HEK293T (cell line): Measurements from ENCODE around the gene UPP1.

ENCODE experiments used
- CTCF ChIA-PET: fragments of 350-600 bp; formaldehyde crosslinking; extraction: SDS; loops from one replicate; lab custom pipeline; 2021; ENCODE audit warnings: antibody characterized with exemption, inconsistent platforms; lab: Yijun Ruan, JAX
- POLR2A ChIA-PET: fragments of 350-600 bp; formaldehyde crosslinking; extraction: SDS; loops from one replicate; lab custom pipeline; 2020; ENCODE audit warnings: antibody characterized with exemption, inconsistent platforms; lab: Yijun Ruan, JAX
- DNase-seq: peaks from one replicate; pipeline ENCODE4 v3.0.0; 2012; ENCODE audit warnings: mixed read lengths; ENCODE audit errors: extremely low spot score
- ARNT ChIP-seq: fragments of 450-650 bp; IDR thresholded peaks from 2 replicates; pipeline ENCODE4 v1.6.1; 2017; ENCODE audit warnings: mild to moderate bottlenecking
- BHLHE40 ChIP-seq: fragments of 450-650 bp; IDR thresholded peaks from 2 replicates; pipeline ENCODE4 v1.6.1; 2016; ENCODE audit warnings: mild to moderate bottlenecking, moderate library complexity, borderline replicate concordance
- CTBP1 ChIP-seq: fragments of 450-650 bp; IDR thresholded peaks from 2 replicates; pipeline ENCODE4 v1.6.1; 2016; ENCODE audit warnings: borderline replicate concordance
- ELF4 ChIP-seq: fragments of 450-650 bp; IDR thresholded peaks from 2 replicates; pipeline ENCODE4 v1.6.1; 2017; ENCODE audit warnings: antibody characterized with exemption
- FOXA1 ChIP-seq: fragments of 450-650 bp; IDR thresholded peaks from 2 replicates; pipeline ENCODE4 v1.6.1; 2016; ENCODE audit warnings: mild to moderate bottlenecking
- FOXK2 ChIP-seq: fragments of 450-650 bp; IDR thresholded peaks from 2 replicates; pipeline ENCODE4 v1.6.1; 2016; ENCODE audit warnings: mild to moderate bottlenecking
- FOXM1 ChIP-seq: fragments of 450-650 bp; IDR thresholded peaks from 2 replicates; pipeline ENCODE4 v1.6.1; 2017; ENCODE audit warnings: mild to moderate bottlenecking, borderline replicate concordance
- HDGF ChIP-seq: fragments of 450-650 bp; IDR thresholded peaks from 2 replicates; pipeline ENCODE4 v1.6.1; 2017; ENCODE audit warnings: antibody characterized with exemption, borderline replicate concordance
- L3MBTL2 ChIP-seq: fragments of 450-650 bp; conservative IDR thresholded peaks from 2 replicates; pipeline ENCODE4 v1.6.1; 2016; ENCODE audit warnings: mild to moderate bottlenecking
- LEF1 ChIP-seq: fragments of 450-650 bp; IDR thresholded peaks from 2 replicates; pipeline ENCODE4 v1.6.1; 2017; ENCODE audit warnings: mild to moderate bottlenecking, borderline replicate concordance
- NFRKB ChIP-seq: fragments of 450-650 bp; IDR thresholded peaks from 2 replicates; pipeline ENCODE4 v1.6.1; 2016; ENCODE audit warnings: mild to moderate bottlenecking, moderate library complexity
- PKNOX1 ChIP-seq: fragments of 450-650 bp; IDR thresholded peaks from 2 replicates; pipeline ENCODE4 v1.6.1; 2016
- SP1 ChIP-seq: fragments of 450-650 bp; IDR thresholded peaks from 2 replicates; pipeline ENCODE4 v1.6.1; 2017
- SUZ12 ChIP-seq: fragments of 450-650 bp; IDR thresholded peaks from 2 replicates; pipeline ENCODE4 v1.6.1; 2016; ENCODE audit warnings: mild to moderate bottlenecking
- TARDBP ChIP-seq: fragments of 450-650 bp; IDR thresholded peaks from 2 replicates; pipeline ENCODE4 v1.6.1; 2016
- ZNF384 ChIP-seq: fragments of 450-650 bp; IDR thresholded peaks from 2 replicates; pipeline ENCODE4 v1.6.1; 2016

UPP1 gene

DNA sequence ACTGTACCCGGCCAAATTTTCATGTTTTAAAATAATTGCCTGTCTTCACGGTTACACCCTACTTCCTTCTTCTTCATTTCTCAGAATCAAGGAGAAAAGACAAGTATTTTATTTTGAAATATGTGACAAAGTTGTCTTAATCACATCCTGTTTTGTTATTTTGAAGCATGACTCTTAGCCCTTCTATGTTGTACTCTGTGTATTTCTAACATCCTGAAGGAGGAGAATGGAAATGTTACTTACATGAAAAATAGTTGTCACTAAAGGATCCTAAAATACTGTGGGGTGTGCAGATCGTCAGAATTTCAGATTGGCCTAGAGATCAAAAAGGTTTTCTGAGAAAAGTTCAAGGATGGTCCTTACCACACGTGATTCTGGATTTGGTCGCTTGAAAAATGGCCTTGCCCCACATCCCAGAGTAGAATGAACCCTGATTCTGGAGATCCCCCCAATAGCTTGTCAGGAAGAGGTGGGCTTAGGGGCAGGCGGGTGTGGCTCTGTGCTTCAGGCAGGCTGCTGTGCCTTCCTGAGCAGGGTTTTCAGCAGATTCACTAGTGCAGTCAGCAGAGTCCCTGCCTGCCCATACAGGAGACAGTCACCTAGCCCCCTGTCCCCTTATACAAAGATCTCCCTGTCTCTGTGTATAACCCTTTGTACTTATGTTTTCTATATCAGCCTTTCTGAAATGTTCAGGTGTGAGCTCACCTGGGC lies 8.6 kb downstream of the UPP1 start:
- DNase-seq, result no peak
- ChIA-PET CTCF (no interaction called here), POLR2A (no interaction called here)
- TF ChIP-seq NFRKB (no peak), FOXK2 (no peak), TARDBP (no peak), ARNT (no peak)

DNA sequence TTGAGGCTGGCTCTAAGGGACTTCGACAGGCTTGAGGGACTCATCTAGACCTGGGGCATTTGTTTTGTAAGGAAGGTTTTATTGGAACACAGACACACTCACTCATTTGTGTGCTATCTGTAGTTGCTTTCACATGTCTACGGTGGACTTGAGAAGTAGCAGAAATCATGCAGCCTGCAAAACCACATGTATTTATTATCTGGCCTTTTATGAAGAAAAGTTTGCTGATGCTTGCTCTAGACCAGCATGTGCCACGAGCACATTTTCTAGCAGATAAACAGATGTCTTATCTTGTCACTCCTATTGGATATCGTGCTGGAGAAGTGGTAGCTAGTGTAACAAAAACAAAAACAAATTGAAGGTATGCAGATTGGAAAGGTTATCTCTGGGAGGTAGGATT lies 9.8 kb downstream of the UPP1 start:
- DNase-seq, result no peak

GRCh38 chr7:48099781-48100180 lies 10.7 kb downstream of the UPP1 start:
- ChIA-PET CTCF (no interaction called here), POLR2A (interaction anchor here (1.6 kb wide), 1 partner anchor 12 kb away, joined by 4 read pairs; no protein-coding TSS in a partner anchor)
- no peak for DNase-seq
- TF ChIP-seq FOXK2 (no peak), L3MBTL2 (no peak), TARDBP (no peak), ARNT (no peak), PKNOX1 (no peak), CTBP1 (no peak)

More for the DNA sequence above, 9.8 kb downstream of the UPP1 start:
- CTCF ChIA-PET, result no interaction called here
- TF ChIP-seq FOXK2 (no peak), ZNF384 (no peak), LEF1 (no peak), BHLHE40 (no peak), CTBP1 (no peak), FOXM1 (no peak), FOXA1 (no peak), SUZ12 (no peak)
- POLR2A ChIA-PET, result no interaction called here

DNA sequence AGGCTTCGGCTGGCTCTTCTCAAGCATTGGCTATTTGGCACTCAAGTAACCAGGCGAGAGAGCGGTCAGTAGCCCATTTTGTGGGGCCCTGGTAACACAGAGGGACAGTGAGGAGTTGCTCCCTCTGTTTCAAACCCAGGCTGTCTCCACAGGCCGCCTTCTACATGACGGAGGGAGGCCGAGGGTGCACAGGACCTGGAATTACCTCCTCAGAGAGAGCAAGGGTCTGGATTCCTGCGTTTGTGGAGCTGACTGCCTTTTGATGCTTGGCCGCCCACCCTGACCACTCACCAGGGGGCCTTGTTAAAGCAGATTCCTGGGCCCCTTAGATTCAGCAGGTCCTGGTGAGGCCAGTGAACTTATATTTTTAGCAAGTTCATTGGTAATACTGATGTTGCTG lies 12.3 kb downstream of the UPP1 start:
- ChIA-PET CTCF (no interaction called here), POLR2A (interaction anchor here (1.6 kb wide), 1 partner anchor 13 kb away, joined by 4 read pairs; no protein-coding TSS in a partner anchor)
- no peak for DNase-seq
- no peak for TF ChIP-seq SUZ12
- no peak for TF ChIP-seq BHLHE40
- no peak for TF ChIP-seq SP1
- TF ChIP-seq ELF4, result no peak
- no peak for TF ChIP-seq ZNF384
- no peak for TF ChIP-seq L3MBTL2
- TF ChIP-seq FOXM1, result no peak
- no peak for TF ChIP-seq ARNT
- TF ChIP-seq NFRKB, result no peak
- TF ChIP-seq PKNOX1, result no peak

DNA sequence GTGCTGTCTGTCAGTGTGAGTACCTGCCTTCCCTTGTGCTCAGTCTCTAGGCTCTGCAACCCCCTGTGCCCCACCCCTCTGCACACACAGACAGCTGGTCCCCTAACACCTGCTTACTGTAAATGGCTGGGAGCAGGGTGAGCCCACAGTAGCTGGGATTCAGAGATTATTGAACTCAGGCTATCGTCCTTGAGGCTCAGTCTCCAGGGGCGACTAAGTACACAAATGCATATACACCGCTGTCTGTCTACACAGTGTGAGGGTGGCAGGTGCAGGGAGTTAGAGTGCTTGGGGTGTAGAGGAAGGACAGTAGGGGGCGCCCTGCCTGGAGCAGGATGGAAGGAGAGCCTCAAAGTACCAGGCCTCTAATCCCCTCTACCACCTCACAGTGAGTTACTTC lies 12.9 kb downstream of the UPP1 start:
- CTCF ChIA-PET, result no interaction called here
- POLR2A ChIA-PET, result no interaction called here
- no peak for DNase-seq
- TF ChIP-seq FOXK2, result no peak
- TF ChIP-seq ARNT, result no peak
- no peak for TF ChIP-seq CTBP1
- TF ChIP-seq NFRKB, result no peak
- no peak for TF ChIP-seq ELF4
- no peak for TF ChIP-seq L3MBTL2
- no peak for TF ChIP-seq BHLHE40
- TF ChIP-seq LEF1, result no peak
- TF ChIP-seq PKNOX1, result no peak

GRCh38 chr7:48102530-48102929 lies 13.5 kb downstream of the UPP1 start:
- ChIA-PET POLR2A (interaction anchor here (2.2 kb wide), 1 partner anchor 14 kb away, joined by 7 read pairs; the partner anchor contains the start of gene UPP1), CTCF (no interaction called here)
- no peak for DNase-seq
- TF ChIP-seq BHLHE40, result no peak

- TF ChIP-seq PKNOX1 (no peak), HDGF (no peak), FOXM1 (no peak), ARNT (no peak), FOXK2 (no peak), LEF1 (no peak), SP1 (no peak), SUZ12 (no peak), BHLHE40 (no peak), FOXA1 (no peak), ELF4 (no peak), L3MBTL2 (no peak), NFRKB (no peak), CTBP1 (no peak), ZNF384 (no peak), TARDBP (no peak)
- ChIA-PET POLR2A (no interaction called here), CTCF (no interaction called here)
- no peak for DNase-seq
These were observed 16.0 kb downstream of the UPP1 start for GRCh38 chr7:48105045-48105444.
